HG03571 (cell line): ENCODE results near the gene PTPN13.
"Not testable (repeated sequence)": the region's sequence is repeated elsewhere in the genome, so short reads cannot be mapped to it uniquely, and the experiment has no call there.

Experiments
- ATAC-seq: cut with Tn5 transposase; IDR thresholded peaks from one replicate; pipeline ENCODE4 v1.9.1; 2021; ENCODE audit not compliant: unreplicated experiment

The PTPN13 gene

GRCh38 chr4:86688026-86688425 lies 93.9 kb downstream of the PTPN13 start:
- ATAC-seq = no peak

GRCh38 chr4:86704601-86705000 lies 110.5 kb downstream of the PTPN13 start:
- ATAC-seq = no peak

GRCh38 chr4:86706923-86707597 lies 112.9 kb downstream of the PTPN13 start:
- no peak for ATAC-seq

GRCh38 chr4:86717651-86718050 lies 123.5 kb downstream of the PTPN13 start:
- peak; percentile 72 for ATAC-seq

GRCh38 chr4:86718152-86718551 lies 124.0 kb downstream of the PTPN13 start:
- ATAC-seq = no peak

GRCh38 chr4:86719149-86719548 lies 125.0 kb downstream of the PTPN13 start:
- ATAC-seq = not testable (repeated sequence)

- ATAC-seq = no peak
Measured at GRCh38 chr4:86720508-86721068, 126.5 kb downstream of the PTPN13 start.

GRCh38 chr4:86721412-86721811 lies 127.3 kb downstream of the PTPN13 start:
- ATAC-seq = no peak

- no peak for ATAC-seq
Measured at GRCh38 chr4:86730310-86730709, 136.2 kb downstream of the PTPN13 start.

- no peak for ATAC-seq
Measured at GRCh38 chr4:86737244-86737643, 143.1 kb downstream of the PTPN13 start.

GRCh38 chr4:86741846-86742245 lies 147.7 kb downstream of the PTPN13 start:
- ATAC-seq = no peak

- no peak for ATAC-seq
Measured at GRCh38 chr4:86744570-86744969, 150.5 kb downstream of the PTPN13 start.

- ATAC-seq = no peak
Measured at GRCh38 chr4:86749121-86749520, 155.0 kb downstream of the PTPN13 start.

- ATAC-seq = no peak
Measured at GRCh38 chr4:86755388-86755787, 161.3 kb downstream of the PTPN13 start.

GRCh38 chr4:86757468-86757867 lies 163.4 kb downstream of the PTPN13 start:
- ATAC-seq = no peak

GRCh38 chr4:86759298-86759697 lies 165.2 kb downstream of the PTPN13 start:
- no peak for ATAC-seq

GRCh38 chr4:86762649-86763048 lies 168.5 kb downstream of the PTPN13 start:
- no peak for ATAC-seq

GRCh38 chr4:86769794-86770193 lies 175.7 kb downstream of the PTPN13 start:
- ATAC-seq = no peak

- ATAC-seq = no peak
Measured at GRCh38 chr4:86771141-86771540, 177.0 kb downstream of the PTPN13 start.

- no peak for ATAC-seq
Measured at GRCh38 chr4:86775061-86775460, 180.9 kb downstream of the PTPN13 start.

- no peak for ATAC-seq
Measured at GRCh38 chr4:86778175-86778574, 184.1 kb downstream of the PTPN13 start.

- ATAC-seq = no peak
Measured at GRCh38 chr4:86788826-86789225, 194.7 kb downstream of the PTPN13 start.

GRCh38 chr4:86791126-86791525 lies 197.0 kb downstream of the PTPN13 start:
- ATAC-seq = no peak
